Ramos (cell line): Measurements from ENCODE around the gene DENND1A.
"Not testable (repeated sequence)": the region's sequence is repeated elsewhere in the genome, so short reads cannot be mapped to it uniquely, and the experiment has no call there.

Experiments used
- in situ Hi-C: fragments of 300-500 bp; cut with MboI; formaldehyde crosslinking; loops from one replicate; pipeline ENCODE4 v1.14.3; 2022; ENCODE audit warnings: low sequenced_read_pairs; ENCODE audit not compliant: unreplicated experiment

Gene DENND1A

GRCh38 chr9:123640792-123641222 is 289.1 kb downstream of the DENND1A start:
- in situ Hi-C loops = no loop called here

GRCh38 chr9:123639743-123640142 is 290.2 kb downstream of the DENND1A start:
- in situ Hi-C loops = no loop called here

GRCh38 chr9:123637945-123638634 is 291.8 kb downstream of the DENND1A start:
- in situ Hi-C loops = no loop called here

GRCh38 chr9:123637606-123637944 is 292.4 kb downstream of the DENND1A start:
- in situ Hi-C loops = no loop called here

- in situ Hi-C loops = not testable (repeated sequence)
These were observed 293.1 kb downstream of the DENND1A start for GRCh38 chr9:123636805-123637204.

- in situ Hi-C loops = no loop called here
These were observed 298.1 kb downstream of the DENND1A start for GRCh38 chr9:123631862-123632261.

GRCh38 chr9:123630233-123630632 is 299.7 kb downstream of the DENND1A start:
- in situ Hi-C loops = no loop called here

- in situ Hi-C loops = no loop called here
These were observed 300.4 kb downstream of the DENND1A start for GRCh38 chr9:123629531-123629930.

GRCh38 chr9:123622711-123623241 is 307.1 kb downstream of the DENND1A start:
- in situ Hi-C loops = no loop called here

- in situ Hi-C loops = no loop called here
These were observed 309.7 kb downstream of the DENND1A start for GRCh38 chr9:123620239-123620638.

GRCh38 chr9:123617952-123618678 is 311.8 kb downstream of the DENND1A start:
- in situ Hi-C loops = no loop called here

GRCh38 chr9:123617286-123617685 is 312.6 kb downstream of the DENND1A start:
- in situ Hi-C loops = no loop called here

GRCh38 chr9:123616707-123617106 is 313.2 kb downstream of the DENND1A start:
- in situ Hi-C loops = no loop called here

- in situ Hi-C loops = no loop called here
These were observed 314.5 kb downstream of the DENND1A start for GRCh38 chr9:123615381-123615780.

GRCh38 chr9:123614306-123615263 is 315.3 kb downstream of the DENND1A start:
- in situ Hi-C loops = no loop called here

GRCh38 chr9:123611226-123611625 is 318.7 kb downstream of the DENND1A start:
- in situ Hi-C loops = no loop called here

GRCh38 chr9:123609844-123610243 is 320.1 kb downstream of the DENND1A start:
- in situ Hi-C loops = no loop called here

- in situ Hi-C loops = no loop called here
These were observed 321.8 kb downstream of the DENND1A start for GRCh38 chr9:123608104-123608503.

GRCh38 chr9:123607479-123607878 is 322.4 kb downstream of the DENND1A start:
- in situ Hi-C loops = no loop called here

- in situ Hi-C loops = no loop called here
These were observed 323.8 kb downstream of the DENND1A start for GRCh38 chr9:123606141-123606540.
